ENCODE measurements around the gene ACTMAP. TPM values are rescaled to one million over a fixed set of nuclear protein-coding genes. Genes with fewer than 3 reads are reported as not detected.
A peak's percentile ranks its signal among the peaks of the same experiment; 100 is the strongest.

ACTMAP gene
- total and polyA plus RNA-seq, 2 of the 13 experiments (the other 11 are each of a cell fraction or from before 2014, with no cell fraction given) = 2.2 to 7.9 TPM

DNA sequence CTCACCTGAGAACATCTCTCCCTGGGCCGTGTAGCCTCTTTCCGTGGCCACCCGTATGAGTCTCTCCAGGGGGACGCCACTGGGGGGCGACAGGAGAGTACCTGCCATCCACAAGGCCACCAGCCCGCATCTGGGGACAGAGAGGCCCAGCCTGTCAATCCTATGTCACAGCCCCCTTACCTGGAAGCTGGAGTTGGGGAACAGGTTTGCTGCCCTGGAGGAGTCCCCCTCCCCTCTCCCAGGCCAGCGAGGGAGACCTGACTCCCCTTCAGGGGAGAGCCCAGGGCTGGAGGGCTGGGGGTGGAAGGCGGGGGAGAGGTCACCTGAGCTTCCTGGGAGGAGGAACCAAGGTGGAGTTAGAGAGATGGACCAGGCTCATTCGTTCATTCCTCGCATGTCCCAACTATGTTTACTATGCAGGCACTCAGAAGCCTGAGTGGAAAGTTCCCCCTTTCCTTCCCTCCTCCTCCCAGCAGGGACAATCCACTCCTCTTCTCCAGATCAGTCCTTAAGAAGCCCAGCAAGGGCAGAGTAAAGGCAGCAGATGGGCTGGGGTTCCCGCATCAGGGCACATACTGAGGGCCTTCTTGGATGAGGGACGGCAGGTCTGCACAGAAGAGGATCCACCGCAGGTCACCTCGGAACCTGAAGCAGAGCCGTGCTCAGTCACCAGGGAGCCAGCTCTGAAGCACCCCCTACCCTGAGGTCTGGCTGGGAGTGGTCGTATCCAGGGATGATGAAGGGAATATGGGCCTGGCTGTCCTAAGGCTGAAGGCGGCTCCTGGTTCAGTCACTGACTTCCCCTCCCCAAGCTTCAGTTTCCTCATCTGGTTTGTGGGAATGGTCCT is 5.5 kb downstream of the ACTMAP start (continued):
- TF ChIP-seq, protein P1, sequence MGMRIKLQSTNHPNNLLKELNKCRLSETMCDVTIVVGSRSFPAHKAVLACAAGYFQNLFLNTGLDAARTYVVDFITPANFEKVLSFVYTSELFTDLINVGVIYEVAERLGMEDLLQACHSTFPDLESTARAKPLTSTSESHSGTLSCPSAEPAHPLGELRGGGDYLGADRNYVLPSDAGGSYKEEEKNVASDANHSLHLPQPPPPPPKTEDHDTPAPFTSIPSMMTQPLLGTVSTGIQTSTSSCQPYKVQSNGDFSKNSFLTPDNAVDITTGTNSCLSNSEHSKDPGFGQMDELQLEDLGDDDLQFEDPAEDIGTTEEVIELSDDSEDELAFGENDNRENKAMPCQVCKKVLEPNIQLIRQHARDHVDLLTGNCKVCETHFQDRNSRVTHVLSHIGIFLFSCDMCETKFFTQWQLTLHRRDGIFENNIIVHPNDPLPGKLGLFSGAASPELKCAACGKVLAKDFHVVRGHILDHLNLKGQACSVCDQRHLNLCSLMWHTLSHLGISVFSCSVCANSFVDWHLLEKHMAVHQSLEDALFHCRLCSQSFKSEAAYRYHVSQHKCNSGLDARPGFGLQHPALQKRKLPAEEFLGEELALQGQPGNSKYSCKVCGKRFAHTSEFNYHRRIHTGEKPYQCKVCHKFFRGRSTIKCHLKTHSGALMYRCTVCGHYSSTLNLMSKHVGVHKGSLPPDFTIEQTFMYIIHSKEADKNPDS (CRISPR knock-in tag; IDR thresholded peaks at IDR 0.05) = no peak
- TF ChIP-seq IRF1 (CRISPR knock-in tag; IDR thresholded peaks at IDR 0.05; ENCODE audit: low read depth) (no peak), NCOR1 (IDR thresholded peaks at IDR 0.05; ENCODE audit: borderline replicate concordance, low read length) (no peak), SALL1 (CRISPR knock-in tag; IDR thresholded peaks at IDR 0.05) (peak; percentile 25; the same call in 1 of the 2 replicates), ZNF562 (CRISPR knock-in tag; IDR thresholded peaks at IDR 0.05; ENCODE audit: borderline replicate concordance) (no peak), MTF1 (CRISPR knock-in tag; IDR thresholded peaks at IDR 0.05) (no peak), SCMH1 (CRISPR knock-in tag; IDR thresholded peaks at IDR 0.05; ENCODE audit: borderline replicate concordance) (no peak), SOX5 (CRISPR knock-in tag; IDR thresholded peaks at IDR 0.05; ENCODE audit: borderline replicate concordance) (no peak), FOXK1 (CRISPR knock-in tag; IDR thresholded peaks at IDR 0.05; ENCODE audit: borderline replicate concordance, low read depth) (no peak), ZNF510 (CRISPR knock-in tag; IDR thresholded peaks at IDR 0.05; ENCODE audit: low read depth) (no peak), ZNF484 (CRISPR knock-in tag; IDR thresholded peaks at IDR 0.05; ENCODE audit: borderline replicate concordance, low read depth) (no peak), PAXIP1 (CRISPR knock-in tag; conservative IDR thresholded peaks at IDR 0.05) (no peak), ZSCAN29 (CRISPR knock-in tag; conservative IDR thresholded peaks at IDR 0.05) (no peak), ARID4A (CRISPR knock-in tag; IDR thresholded peaks at IDR 0.05; ENCODE audit: borderline replicate concordance) (peak; percentile 26; the same call in 1 of the 2 replicates), MXD3 (CRISPR knock-in tag; IDR thresholded peaks at IDR 0.05) (no peak), CREM (IDR thresholded peaks at IDR 0.05) (no peak), CREM (CRISPR knock-in tag; IDR thresholded peaks at IDR 0.05) (no peak), MED13 (CRISPR knock-in tag; IDR thresholded peaks at IDR 0.05) (no peak)
